Myocyte (in vitro differentiated cells): Measurements from ENCODE around the gene SLC25A14. TPM values are rescaled to one million over a fixed set of nuclear protein-coding genes. Genes with fewer than 3 reads are reported as not detected.

Experiments
- DNase-seq: peaks from one replicate; pipeline ENCODE4 v3.0.0-alpha.2; 2012; ENCODE audit warnings: low read depth
- total RNA-seq: library from RNA; depleted of rRNA; stranded (reverse); fragments of >200 nt; gene quantifications from 2 replicates; pipeline ENCODE4 v1.2.3, GENCODE V29; 2014

Gene SLC25A14
- total RNA-seq, 1 donor from 2014 or later, result 24.0 TPM

DNA sequence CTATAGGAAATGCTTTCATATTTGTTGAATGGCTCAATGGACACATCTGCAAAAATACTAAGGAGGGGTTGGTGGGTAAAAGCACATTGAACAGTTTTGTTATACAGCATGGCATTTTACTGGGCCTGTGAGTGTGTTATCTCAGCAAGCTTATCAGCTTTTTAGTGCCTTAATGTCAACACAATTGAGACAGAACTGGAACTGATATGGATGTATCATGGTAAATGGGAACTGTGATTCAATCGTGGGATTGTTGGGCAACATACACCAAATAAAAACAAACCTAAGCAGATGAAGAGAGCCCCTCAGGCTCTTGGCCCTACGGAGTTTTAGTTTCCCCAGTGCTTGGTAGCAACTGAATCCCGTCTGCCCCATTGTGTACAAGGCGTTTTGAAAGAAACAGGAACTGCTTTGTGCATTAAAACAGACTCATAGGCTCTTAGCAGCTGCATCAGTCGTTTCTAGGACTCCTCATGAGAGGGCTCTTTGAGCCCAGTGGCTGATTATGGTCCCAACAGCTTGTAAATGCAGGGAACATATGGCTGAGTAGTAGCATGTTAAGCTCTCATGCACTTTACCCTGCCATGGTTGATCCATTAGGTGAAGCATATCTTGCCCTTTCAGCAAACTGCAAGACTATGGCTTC lies 38.4 kb downstream of the SLC25A14 start:
- no peak for DNase-seq

DNA sequence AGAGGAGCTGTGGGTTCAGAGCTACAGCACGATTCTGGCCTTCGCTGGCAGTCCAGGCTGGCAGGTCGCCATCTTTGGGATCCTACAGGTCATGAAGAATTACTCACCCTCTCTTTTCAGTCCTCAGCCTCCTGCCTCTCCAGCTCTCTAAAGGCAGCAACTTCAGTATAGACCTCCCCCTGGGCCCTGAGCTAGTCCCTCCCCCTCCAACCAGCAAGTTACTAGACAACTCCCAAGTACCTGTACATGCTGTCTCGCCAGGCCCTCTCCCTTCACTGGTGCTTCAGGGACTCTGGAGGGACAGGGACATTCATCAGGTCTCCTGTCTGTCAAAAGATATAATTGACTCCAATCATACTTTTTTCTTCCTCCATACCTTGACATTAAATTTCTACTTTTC lies 45.8 kb downstream of the SLC25A14 start, which contains the start of gene GPR119:
Gene GPR119, minus strand, starts transcription at position 155 of the 400 bp plus-strand sequence. CDS start 227 bp downstream, outside the sequence.
- DNase-seq, result no peak

DNA sequence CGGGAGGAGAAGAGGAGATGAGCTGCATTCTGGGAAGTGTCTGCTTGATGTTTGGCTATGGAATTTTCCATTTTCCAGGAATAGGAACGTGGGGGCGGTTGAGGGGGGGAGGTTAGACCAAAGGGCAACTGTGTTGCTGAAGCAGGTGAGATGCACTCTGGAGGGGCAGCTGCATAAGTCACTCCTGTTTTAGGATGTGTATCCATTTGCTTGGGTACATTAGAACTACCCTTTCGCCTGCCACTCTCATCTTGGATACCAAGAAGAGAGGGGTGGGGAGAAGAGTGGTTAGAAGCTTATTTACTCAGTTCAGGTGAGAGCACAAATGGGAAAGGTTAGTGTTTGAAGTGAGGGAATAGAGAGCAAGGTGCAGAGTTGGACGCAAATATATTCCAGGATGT lies 46.7 kb downstream of the SLC25A14 start:
- no peak for DNase-seq

DNA sequence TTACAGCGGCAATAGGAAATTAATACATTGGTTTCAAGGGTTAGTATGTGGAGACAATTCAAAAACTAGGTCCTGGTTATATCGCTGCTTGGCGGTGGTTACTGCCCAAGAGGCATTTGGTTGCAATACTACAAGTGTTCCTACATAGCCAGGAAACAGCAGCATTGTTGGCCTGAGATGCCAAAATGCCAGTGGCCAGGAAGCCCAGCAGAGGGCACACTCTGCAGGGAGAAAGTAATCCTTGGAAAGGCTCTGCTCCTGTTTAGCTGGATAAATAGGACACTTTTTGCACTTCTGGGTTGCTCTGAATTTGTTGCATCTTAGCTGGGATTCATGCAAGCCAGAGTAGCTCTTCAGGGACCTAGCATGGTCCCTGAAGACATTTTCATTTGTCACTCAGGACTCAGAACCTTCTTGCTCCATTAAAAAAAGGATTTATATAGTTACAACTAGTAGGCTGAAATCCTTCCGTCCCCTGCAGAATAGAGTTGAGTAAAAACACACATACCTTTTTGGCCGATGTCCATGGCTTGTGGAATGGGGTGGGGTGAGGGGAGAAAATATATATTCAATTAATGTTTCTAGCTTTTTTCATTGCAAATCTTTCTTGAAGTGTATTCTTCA lies 53.8 kb downstream of the SLC25A14 start:
- peak; percentile 58 for DNase-seq

DNA sequence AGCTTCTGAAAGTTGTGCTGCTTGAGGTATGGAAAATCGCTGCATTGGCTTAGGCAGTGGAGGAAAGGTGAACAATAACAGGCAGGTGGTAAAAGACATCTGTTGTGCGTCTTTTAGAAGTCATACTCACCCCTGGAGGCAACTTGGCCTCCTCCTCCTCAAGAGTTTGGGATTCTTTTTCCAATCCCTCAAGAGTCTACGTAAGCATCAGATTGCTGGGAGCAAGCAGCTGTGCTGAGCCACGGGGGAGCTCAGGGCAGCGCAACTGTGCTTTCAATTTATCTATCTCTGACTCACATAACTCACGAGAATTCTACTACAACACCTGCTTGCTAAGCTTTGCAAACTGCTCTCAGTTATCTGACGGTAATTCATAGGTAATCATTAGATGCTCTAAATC lies 55.6 kb downstream of the SLC25A14 start:
- DNase-seq, result peak; percentile 60

DNA sequence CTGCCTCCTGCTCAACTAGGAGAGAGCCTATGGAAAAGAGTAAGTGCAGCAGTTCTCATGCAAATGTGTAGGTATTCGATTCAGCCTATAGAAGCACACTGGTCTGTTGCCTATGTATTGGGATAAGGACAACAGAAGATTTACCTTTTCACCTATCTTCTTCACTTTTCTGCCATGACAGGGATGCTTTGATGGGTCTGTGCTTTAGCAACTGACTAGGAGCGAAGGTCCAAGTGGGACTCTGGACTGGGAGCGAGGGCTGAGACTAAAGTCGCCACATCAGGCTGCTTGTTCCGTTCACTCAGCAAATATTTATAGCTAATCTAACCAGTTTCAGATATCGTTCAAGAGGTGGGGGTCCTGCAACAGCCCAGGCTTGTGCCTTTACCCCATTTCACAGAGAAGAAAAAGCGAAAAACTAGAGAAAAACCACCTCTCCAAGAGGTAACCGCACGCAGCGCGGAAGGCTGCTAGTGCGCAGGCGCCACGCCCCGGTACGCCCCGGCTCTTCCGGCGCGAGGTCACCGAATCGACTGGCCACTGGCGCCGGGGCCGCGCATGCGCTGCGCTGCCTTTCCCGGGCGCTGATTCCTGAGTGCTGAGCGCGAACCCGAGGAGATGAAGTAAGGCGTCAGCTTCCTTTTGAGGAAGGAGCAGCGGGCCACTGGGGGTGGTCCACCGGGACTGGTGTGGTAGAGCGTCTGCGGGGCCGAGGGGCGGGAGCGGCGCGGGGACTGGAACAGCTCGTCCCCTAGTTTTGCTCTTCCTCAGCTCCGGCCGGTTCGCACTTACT lies 61.9 kb downstream of the SLC25A14 start, which contains the start of gene RBMX2:
Gene RBMX2, plus strand, starts transcription at position 573 of the 793 bp plus-strand sequence. Its CDS starts 46 bp downstream, at position 619.
- DNase-seq, result peak; percentile 76

DNA sequence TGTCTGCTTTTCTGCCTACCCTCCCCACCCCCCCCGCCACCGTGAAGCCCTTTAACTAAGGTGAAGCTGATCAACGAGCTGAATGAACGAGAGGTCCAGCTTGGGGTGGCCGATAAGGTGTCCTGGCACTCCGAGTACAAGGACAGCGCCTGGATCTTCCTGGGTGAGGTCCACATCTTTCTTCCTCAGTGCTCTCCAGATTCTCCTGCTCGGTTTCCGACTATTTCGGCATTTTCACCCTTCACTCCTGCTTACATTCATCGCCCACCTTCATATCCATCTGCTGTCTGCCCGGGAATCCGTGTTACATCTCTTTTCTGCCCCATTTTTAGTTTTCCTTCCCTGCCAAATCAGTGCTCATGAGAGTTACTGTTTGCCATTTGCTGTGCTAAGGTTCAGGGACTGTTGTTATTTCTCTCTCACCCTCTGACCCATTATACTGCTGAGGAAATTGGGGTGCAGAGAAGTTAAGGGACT lies 62.5 kb downstream of the SLC25A14 start:
- DNase-seq, result no peak

DNA sequence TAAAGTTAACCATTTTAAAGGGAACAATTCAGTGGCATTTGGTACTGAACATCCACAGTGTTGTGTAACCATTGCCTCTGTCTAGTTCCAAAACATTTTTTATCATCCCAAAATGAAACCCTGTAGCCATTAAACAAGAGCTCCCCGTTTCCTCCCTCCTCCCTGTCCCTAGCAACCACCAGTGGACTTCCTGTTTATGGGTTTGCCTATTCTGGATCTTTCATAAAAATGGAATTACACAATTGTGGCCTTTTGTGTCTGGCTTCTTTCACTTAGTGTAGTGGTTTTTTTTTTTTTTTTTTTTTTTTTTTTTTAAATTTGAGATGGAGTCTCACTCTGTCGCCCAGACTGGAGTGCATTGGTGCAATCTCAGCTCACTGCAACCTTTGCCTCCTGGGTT lies 73.7 kb downstream of the SLC25A14 start:
- no peak for DNase-seq

DNA sequence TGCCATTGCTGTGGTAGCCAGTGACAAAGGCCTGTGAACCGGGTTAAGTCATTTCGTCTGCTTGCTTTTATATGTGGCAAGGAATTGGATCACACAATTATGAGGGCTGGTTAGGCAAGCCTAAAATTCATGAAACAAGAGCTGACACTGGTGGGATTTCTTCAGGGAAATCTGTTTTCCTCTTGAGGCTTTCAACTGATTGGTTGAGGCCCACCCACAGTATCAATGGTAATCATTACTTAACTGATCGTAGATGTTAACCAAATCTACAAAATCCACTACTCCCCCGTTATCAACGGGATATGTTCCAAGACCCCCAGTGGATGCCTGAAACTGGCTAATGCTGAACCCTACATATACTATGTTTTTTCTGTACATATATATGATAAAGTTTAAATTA lies 75.1 kb downstream of the SLC25A14 start:
- DNase-seq, result no peak

DNA sequence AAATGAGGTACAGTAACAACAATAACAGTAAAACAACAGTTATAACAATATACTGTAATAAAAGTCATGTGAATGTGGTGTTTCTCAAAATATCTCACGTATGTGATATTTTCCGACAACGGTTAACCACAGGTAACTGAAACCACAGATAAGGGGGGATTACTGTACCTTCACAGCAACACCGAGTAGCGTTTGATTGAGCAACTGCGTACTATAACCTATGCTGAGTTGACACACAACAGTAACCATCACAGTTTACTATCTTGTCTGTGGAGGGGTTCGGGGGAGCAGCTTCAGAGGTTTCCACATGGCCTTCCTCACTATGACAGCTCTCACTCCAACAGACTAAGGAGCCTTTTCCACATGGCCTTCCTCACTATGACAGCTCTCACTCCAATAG lies 75.5 kb downstream of the SLC25A14 start:
- DNase-seq, result no peak

DNA sequence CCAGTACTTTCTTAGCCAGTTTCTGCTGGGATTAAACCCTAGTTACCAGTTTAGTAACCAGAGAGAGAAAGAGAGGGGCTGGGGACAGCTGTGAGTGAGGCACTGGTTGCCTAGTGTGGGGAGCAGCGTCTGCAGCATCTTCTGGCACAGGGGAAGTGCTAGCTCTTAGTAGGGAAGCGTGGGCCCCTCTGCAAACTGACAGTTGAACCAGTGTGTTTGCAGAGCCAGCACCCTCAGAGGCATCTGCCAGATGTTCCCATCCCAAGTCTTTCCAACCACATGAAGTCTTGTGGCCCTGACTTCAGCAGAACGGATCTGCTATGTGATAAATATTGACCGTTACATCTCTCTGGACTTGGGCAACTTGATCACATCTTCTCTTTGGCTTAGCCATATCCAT lies 77.1 kb downstream of the SLC25A14 start:
- no peak for DNase-seq

DNA sequence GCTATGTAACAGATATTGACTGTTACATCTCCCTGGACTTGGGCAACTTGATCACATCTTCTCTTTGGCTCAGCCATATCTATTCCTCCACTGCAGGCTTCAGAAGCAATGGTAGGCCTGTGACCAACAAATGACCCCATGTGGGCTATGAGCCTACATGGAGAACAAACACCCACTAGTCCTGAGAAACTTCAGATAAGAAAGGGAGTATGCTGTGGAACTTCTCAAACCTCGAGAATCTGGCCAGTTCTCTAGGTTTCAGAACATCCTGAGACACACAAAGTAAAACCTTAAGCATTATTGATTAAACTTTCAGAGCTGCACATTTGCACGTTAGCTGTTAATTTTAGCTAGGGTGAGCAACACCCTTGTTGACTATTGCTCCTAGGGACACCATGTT lies 78.3 kb downstream of the SLC25A14 start:
- DNase-seq, result no peak

DNA sequence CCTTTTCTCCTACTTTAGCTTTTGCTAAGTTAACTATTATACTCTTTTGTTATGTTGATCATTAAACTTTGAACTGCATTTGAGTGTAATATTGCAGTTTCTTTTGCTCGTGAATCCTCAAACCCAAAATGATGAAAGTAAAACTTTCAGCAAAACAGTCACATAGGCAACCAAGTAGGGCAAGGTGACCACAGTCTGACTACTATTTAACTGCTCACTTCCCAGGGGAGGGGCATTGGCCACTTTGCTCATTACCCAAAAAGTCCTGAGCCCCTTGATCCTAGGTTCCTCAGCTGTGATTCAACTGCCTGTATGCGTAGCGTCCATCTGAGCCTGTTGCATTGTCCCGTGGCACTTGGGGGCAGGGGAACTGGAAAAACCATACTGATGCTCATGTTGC lies 79.0 kb downstream of the SLC25A14 start:
- no peak for DNase-seq

DNA sequence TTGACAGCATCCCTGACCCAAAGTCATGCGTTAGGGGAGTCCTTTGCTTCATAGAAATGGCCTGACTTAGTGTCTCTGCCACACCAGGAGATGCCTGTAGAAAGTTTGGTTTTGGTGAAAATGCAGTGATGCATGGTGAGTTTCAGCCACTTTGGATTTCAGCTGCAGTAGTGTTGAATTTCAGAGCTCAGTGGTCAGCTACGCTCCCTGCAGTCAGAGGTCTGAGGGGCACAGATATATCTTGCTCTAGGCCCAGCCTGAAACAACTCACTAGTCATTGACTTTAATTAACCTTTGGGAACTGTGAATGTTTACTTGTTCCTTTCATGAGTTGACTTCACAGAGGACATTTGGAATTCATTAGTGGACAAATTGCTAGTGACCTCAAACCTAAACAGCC lies 79.5 kb downstream of the SLC25A14 start:
- DNase-seq, result no peak

Other genes with a start within 250 kb of the SLC25A14 start
- gene ELF4, start 229.4 kb upstream of the SLC25A14 start, total RNA-seq, result 7.6 and 9.2 TPM in 2 replicates
- 22.7 and 23.5 TPM in 2 replicates for gene AIFM1, start 174.1 kb upstream of the SLC25A14 start, total RNA-seq
- 0.29 TPM in 1 of 2 replicates, not detected in the other for gene RAB33A, start 168.0 kb upstream of the SLC25A14 start, total RNA-seq
- gene ZNF280C, start 71.0 kb upstream of the SLC25A14 start, total RNA-seq, result 8.7 and 10.1 TPM in 2 replicates
- gene GPR119, start 45.8 kb downstream of the SLC25A14 start, total RNA-seq, result not detected in 2 replicates
- 18.7 and 21.8 TPM in 2 replicates for gene RBMX2, start 62.1 kb downstream of the SLC25A14 start, total RNA-seq